ENCODE measurements around the gene TMEM18.

DNA sequence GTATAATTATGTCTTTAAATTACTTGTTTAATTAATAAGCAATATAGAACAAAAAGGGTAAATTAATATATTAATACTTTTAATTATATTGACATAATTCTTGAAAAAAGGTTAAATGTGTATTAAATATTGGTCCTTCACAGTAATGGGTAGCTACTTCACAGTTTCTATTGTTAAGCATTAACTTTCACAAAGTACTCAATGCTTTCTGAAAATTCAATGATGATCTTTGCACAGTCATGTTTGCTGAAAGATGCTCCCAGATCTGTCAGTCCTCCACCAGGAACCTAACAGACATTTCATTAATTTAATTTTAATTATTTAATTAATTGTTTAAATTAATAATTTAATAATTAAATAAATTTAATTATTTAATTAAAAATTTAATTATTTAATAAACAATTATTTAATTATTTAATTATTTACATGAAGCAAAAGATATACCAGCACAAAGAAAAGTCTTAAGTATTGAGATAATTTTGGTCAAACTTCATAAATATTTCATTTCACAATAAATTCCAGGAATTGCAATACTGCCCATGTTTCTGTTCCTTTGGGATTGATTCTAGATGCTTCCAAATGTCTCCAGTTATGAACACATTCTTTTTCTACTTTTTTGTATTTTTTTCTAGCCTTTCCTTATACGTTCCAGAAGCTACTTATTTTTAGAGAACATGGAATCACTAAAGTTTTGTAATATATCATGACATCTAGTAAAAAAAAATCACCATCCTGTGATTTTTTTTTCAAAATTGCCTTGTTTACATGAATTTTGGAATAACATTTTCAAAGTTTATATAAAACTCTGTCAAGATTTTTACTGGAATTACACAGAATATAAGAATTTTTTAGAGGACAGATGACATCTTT is 46.5 kb downstream of the TMEM18 start:
- TF ChIP-seq ZNF10 (tag by site-specific recombination; IDR thresholded peaks at IDR 0.05), result no peak
- TF ChIP-seq, protein P1, sequence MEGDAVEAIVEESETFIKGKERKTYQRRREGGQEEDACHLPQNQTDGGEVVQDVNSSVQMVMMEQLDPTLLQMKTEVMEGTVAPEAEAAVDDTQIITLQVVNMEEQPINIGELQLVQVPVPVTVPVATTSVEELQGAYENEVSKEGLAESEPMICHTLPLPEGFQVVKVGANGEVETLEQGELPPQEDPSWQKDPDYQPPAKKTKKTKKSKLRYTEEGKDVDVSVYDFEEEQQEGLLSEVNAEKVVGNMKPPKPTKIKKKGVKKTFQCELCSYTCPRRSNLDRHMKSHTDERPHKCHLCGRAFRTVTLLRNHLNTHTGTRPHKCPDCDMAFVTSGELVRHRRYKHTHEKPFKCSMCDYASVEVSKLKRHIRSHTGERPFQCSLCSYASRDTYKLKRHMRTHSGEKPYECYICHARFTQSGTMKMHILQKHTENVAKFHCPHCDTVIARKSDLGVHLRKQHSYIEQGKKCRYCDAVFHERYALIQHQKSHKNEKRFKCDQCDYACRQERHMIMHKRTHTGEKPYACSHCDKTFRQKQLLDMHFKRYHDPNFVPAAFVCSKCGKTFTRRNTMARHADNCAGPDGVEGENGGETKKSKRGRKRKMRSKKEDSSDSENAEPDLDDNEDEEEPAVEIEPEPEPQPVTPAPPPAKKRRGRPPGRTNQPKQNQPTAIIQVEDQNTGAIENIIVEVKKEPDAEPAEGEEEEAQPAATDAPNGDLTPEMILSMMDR (tag by site-specific recombination; IDR thresholded peaks at IDR 0.05), result no peak
- TF ChIP-seq, protein P2, sequence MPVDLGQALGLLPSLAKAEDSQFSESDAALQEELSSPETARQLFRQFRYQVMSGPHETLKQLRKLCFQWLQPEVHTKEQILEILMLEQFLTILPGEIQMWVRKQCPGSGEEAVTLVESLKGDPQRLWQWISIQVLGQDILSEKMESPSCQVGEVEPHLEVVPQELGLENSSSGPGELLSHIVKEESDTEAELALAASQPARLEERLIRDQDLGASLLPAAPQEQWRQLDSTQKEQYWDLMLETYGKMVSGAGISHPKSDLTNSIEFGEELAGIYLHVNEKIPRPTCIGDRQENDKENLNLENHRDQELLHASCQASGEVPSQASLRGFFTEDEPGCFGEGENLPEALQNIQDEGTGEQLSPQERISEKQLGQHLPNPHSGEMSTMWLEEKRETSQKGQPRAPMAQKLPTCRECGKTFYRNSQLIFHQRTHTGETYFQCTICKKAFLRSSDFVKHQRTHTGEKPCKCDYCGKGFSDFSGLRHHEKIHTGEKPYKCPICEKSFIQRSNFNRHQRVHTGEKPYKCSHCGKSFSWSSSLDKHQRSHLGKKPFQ (tag by site-specific recombination; IDR thresholded peaks at IDR 0.05), result no peak
- TF ChIP-seq, protein P3, sequence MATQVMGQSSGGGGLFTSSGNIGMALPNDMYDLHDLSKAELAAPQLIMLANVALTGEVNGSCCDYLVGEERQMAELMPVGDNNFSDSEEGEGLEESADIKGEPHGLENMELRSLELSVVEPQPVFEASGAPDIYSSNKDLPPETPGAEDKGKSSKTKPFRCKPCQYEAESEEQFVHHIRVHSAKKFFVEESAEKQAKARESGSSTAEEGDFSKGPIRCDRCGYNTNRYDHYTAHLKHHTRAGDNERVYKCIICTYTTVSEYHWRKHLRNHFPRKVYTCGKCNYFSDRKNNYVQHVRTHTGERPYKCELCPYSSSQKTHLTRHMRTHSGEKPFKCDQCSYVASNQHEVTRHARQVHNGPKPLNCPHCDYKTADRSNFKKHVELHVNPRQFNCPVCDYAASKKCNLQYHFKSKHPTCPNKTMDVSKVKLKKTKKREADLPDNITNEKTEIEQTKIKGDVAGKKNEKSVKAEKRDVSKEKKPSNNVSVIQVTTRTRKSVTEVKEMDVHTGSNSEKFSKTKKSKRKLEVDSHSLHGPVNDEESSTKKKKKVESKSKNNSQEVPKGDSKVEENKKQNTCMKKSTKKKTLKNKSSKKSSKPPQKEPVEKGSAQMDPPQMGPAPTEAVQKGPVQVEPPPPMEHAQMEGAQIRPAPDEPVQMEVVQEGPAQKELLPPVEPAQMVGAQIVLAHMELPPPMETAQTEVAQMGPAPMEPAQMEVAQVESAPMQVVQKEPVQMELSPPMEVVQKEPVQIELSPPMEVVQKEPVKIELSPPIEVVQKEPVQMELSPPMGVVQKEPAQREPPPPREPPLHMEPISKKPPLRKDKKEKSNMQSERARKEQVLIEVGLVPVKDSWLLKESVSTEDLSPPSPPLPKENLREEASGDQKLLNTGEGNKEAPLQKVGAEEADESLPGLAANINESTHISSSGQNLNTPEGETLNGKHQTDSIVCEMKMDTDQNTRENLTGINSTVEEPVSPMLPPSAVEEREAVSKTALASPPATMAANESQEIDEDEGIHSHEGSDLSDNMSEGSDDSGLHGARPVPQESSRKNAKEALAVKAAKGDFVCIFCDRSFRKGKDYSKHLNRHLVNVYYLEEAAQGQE (tag by site-specific recombination; IDR thresholded peaks at IDR 0.05), result no peak

Measured in HEK293 (cell line).